Astrocyte of the spinal cord (primary cell): ENCODE data around the gene ASF1B.

ENCODE experiments used
- DNase-seq: peaks from one replicate; pipeline ENCODE4 v3.0.0; 2011; ENCODE audit warnings: low read depth, low spot score
- H3K4me3 ChIP-seq: 2 replicates; pipeline ENCODE4 v1.5.1; 2011; ENCODE audit warnings: low read depth, mild to moderate bottlenecking, low read length, moderate library complexity
- in situ Hi-C: cut with HindIII; loops from 2 replicates; pipeline ENCODE4 v1.10.0; 2017; ENCODE audit warnings: low sequenced_read_pairs
- TF ChIP-seq, protein P1 (sequence below): IDR thresholded peaks from 2 replicates; pipeline ENCODE4 v1.5.1; 2012; ENCODE audit warnings: low read depth, mild to moderate bottlenecking, low read length, inconsistent platforms

ASF1B gene

DNA sequence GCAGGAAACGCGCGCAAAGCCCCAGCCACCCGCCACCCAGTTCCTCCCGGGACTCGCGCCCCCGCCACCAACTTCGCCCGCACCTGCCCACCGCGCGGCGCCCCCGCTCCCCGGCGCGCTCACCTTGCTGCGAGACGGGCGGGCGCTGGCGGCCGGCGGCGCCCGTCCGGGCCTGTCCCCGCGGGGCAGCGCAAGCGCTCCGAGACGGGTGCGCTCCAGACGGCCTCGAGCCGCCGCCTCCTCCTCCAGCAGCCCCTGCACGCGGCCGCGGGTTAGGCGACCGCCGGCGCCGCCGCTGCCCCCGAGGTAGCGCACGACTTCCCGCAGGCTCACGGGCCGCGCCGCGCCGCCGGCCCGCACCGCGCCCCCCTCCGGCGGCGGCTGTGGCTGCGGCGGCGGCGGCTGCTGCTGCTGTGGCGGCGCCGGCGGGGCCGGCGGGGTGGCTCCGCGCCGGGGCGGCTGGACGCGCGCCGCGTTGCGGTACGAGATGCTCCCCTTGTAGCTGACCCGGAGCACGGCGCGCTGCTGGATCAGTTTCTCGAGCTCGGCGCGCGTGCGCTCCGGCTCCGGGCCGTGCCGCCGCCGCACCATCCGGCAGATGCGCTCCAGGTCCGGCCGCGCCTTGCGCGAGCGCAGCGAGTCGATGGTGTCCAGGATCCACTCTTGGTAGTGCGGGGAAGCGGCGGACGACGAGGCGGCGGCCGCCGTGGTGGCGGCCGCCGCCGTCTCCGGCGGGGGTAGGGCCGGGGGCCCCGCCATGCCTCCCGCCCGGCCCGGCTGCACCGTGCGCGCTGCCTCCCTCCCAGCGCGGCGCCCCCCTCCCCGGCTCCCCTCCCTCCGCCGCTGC, 46.5 kb downstream of the ASF1B start:
- in situ Hi-C loops: loop anchor here (25.0 kb wide), 1 partner anchor 203 kb away; the partner anchor contains the start of gene NANOS3
- DNase-seq: peak; percentile 57
- H3K4me3 ChIP-seq: peak overlapping the region; percentile 70
- TF ChIP-seq, protein P1, sequence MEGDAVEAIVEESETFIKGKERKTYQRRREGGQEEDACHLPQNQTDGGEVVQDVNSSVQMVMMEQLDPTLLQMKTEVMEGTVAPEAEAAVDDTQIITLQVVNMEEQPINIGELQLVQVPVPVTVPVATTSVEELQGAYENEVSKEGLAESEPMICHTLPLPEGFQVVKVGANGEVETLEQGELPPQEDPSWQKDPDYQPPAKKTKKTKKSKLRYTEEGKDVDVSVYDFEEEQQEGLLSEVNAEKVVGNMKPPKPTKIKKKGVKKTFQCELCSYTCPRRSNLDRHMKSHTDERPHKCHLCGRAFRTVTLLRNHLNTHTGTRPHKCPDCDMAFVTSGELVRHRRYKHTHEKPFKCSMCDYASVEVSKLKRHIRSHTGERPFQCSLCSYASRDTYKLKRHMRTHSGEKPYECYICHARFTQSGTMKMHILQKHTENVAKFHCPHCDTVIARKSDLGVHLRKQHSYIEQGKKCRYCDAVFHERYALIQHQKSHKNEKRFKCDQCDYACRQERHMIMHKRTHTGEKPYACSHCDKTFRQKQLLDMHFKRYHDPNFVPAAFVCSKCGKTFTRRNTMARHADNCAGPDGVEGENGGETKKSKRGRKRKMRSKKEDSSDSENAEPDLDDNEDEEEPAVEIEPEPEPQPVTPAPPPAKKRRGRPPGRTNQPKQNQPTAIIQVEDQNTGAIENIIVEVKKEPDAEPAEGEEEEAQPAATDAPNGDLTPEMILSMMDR: no peak

DNA sequence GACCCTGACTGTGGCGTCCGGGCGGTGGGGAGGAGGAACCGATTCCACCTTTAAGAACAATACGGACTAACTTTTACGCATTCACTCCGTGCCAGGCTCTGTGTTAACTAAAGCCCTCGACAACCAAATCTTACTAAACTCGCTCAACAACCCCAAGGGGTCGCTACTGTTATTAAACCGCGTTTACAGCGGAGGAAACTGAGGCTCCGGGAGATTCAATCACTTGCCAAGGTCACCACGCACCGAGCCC, 47.1 kb downstream of the ASF1B start:
- no peak for DNase-seq
- in situ Hi-C loops: loop anchor here (25.0 kb wide), 1 partner anchor 202 kb away; the partner anchor contains the start of gene NANOS3
- TF ChIP-seq, protein P1: peak; percentile 24
- peak overlapping the region; percentile 36 for H3K4me3 ChIP-seq

DNA sequence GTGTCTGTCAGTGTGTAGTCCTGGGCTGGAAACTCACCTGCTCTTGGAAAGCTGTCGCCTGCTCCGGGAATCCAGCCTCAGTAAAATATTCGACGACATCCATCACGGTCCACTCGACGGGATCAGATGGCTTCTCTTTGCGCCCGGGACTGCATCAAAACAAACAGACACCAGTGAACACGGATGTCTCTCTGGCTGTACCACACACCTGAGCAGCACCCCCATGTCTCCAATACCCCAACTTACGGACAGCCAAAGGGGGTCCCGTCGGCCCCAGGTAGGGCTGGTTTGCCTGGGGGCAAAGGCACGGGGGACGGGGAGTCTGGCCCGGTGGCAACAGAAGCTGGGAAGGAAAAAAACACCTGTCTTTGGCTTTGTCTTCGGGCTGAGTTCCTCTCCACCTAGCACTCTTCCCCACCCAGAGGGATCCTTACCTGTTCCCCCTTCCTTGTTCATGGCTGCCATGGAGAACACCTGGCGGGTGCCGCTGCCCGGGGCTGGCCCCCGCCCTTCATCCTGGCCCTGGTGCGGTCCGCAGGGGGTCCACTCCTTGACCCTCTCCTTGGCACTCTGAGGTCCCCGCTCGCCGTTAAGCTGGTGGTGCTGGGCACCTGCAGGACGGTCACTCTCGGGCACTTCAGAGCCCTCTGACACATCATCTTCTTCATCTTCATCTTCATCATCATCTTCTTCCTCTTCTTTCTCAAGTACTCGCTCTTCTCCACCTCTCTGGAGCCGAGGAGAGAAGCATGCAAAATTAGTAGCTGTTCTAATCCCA, 47.6 kb downstream of the ASF1B start:
- in situ Hi-C loops: loop anchor here (25.0 kb wide), 1 partner anchor 202 kb away; the partner anchor contains the start of gene NANOS3
- peak overlapping the region; percentile 36 for H3K4me3 ChIP-seq
- TF ChIP-seq, protein P1: no peak
- no peak for DNase-seq

DNA sequence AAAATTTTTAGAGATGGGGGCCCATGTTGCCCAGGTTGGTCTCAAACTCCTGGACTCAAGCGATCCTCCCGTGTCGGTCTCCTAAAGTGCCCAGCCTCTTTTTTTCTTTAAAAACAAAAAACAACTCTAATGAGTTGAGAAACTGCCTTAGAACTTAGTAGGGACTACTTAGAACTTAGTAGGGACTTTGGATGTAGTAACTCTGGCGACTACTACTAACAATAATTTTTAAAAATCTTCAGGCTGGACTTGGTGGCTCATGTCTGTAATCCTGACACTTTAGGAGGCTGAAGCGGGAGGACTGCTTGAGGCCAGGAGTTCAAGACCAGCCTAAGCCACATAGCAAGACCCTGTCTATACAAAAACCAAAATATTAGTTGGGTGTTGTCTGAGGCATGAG, 50.3 kb downstream of the ASF1B start:
- in situ Hi-C loops: loop anchor here (25.0 kb wide), 1 partner anchor 199 kb away; the partner anchor contains the start of gene NANOS3
- no peak for DNase-seq
- no peak overlapping the region for H3K4me3 ChIP-seq
- TF ChIP-seq, protein P1: no peak

DNA sequence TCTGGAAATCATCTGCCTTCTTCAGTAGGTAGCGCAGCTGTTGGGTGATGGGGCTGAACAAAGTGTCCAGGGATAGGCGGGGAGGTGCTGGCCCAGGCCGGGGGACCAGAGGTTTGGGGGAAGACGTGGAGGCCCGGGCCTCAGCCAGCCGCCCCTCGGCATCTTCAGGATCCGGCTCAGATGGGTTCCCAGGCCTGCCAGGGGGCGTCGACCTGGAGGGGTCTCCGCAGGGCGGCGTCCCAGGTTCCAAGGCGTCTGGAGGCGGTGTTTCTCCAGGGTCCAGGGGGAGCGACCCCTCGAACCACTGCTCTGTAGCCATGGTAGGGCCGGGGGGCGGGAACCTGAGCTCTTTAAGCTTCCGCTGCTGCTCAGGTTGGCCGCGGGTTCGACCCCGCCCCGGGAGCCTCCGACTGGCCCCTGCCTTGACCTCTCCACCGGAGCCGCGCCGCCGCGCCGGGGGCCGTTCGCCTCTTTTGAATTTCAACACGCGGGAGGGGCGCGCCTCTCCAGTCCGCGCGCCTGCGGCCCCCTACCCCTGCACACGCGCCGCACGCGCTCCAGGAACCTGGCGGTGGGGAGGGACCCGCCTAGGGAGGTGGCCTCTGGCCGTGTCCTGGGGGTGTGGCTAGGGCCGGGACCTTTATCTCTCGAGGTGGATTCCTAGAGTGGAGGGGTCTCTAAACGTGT, 50.9 kb downstream of the ASF1B start, which contains the start of gene C19orf67:
Gene C19orf67, minus strand, starts transcription at position 475 of the 687 bp plus-strand sequence. Its CDS starts 156 bp downstream, at position 319.
- in situ Hi-C loops: loop anchor here (25.0 kb wide), 1 partner anchor 198 kb away; the partner anchor contains the start of gene NANOS3
- TF ChIP-seq, protein P1: no peak
- no peak within 1 kb of the TSS for H3K4me3 ChIP-seq
- DNase-seq: no peak

DNA sequence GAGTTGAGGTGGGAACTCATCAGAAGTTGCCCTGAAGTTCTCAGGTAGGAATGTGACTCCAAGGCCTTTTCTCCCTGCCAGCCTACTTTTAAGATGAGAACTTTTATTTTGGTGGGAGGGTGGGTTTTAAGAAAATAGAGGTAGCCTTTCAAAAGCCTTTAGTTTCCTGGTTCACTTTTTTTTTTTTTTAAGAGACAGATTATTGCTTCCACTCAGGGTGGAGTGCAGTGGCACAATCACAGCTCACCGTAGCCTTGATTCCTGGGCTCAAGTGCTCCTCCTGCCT, 53.8 kb downstream of the ASF1B start:
- in situ Hi-C loops: loop anchor here (25.0 kb wide), 1 partner anchor 195 kb away; the partner anchor contains the start of gene NANOS3
- no peak overlapping the region for H3K4me3 ChIP-seq
- TF ChIP-seq, protein P1: no peak
- no peak for DNase-seq
